ENCODE data around the gene DNAJC21. TPM values are rescaled to one million over a fixed set of nuclear protein-coding genes. Genes with fewer than 3 reads are reported as not detected.
A peak's percentile ranks its signal among the peaks of the same experiment; 100 is the strongest.

The DNAJC21 gene
- total and polyA plus RNA-seq, 10 of the 15 experiments (the other 5 are each of a cell fraction or from before 2014, with no cell fraction given), result 9.2 to 53.5 (median 23.7) TPM

DNA sequence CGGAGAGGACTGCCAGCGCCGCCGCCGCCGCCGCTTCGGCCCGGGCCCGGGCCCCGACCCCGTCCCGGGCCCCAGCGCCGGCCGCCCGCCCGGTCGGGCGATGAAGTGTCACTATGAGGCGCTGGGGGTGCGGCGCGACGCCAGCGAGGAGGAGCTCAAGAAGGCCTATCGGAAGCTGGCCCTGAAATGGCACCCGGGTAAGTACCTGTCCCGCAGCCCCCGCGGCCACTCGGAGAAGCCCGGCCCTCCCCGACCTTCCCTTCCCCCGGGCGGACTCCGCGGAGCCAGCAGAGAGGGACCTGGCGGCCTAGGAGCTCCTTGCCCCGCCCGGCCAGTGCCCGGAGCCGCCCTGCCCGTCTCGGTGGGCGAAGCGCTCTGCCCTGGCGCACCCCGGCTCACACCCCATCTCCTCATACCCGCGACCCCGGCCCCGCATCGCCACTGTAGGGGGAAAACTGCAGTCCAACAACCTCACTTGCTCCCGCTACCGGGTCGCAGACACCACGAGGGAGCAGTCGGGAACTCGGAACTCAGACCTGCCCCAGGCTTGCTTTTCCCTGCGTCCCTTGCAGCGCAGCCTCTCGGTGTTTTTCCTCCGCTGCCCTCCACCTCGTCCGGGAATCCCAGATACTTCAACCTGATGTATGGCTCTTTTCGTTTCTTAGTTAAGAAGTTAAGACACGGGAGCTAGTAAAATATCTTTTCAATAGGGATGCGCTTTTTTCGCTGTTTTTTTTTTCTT, 532 bp downstream of the DNAJC21 start:
- Histone ChIP-seq H3K4me3 (peak overlapping the region; percentile 83), H4K20me1 (ENCODE audit: control insufficient read depth, insufficient read depth) (no peaks in the 10 kb centered on the region), H3K27me3 (replicated peaks in 1 of 2; ENCODE audit: control insufficient read depth in 2 of 2, insufficient read depth in 2 of 2, low read length in 1 of 2) (no peaks in the 10 kb centered on the region), H3K36me3 (ENCODE audit: control insufficient read depth in 2 of 2, insufficient read depth in 2 of 2, low read length in 1 of 2) (peaks cover 0 to 7% of the 10 kb centered on the region in 2 experiments; a peak in 2 of 4 replicates), H3K9ac (ENCODE audit: control insufficient read depth, insufficient read depth, low read length) (peak overlapping the region; percentile 90), H3K27ac (ENCODE audit: control insufficient read depth, insufficient read depth) (peak overlapping the region; percentile 86), H2AFZ (ENCODE audit: control insufficient read depth, low read depth, low read length) (peak overlapping the region; percentile 78), H3K4me1 (ENCODE audit: control insufficient read depth, insufficient read depth, low read length) (no peaks in the 10 kb centered on the region), H3K9me3 (replicated peaks; ENCODE audit: control insufficient read depth, insufficient read depth, low read length) (no peaks in the 10 kb centered on the region), H3K79me2 (ENCODE audit: control insufficient read depth, insufficient read depth, low read length) (peaks cover 33% of the 10 kb centered on the region), H3K4me2 (ENCODE audit: control insufficient read depth, insufficient read depth) (peak overlapping the region; percentile 81)
- SMC1A ChIA-PET (ENCODE audit: uncharacterized antibody, unreplicated experiment), result interaction anchor here (0.6 to 2.4 kb wide), 5 partner anchors 13 to 31 kb away, joined by 3 to 14 read pairs (median 3); partner anchors contain the start of genes BRIX1 and RAD1
- RAD21 ChIA-PET (ENCODE audit: unreplicated experiment), result interaction anchor here (0.6 to 2.9 kb wide), 6 partner anchors 10 to 433 kb away, joined by 3 to 50 read pairs (median 4); partner anchors contain the start of genes BRIX1 and RAD1
- intact Hi-C loops (cut with micrococcal nuclease; ENCODE audit: unreplicated experiment) (loop anchor here (1.0 to 10.0 kb wide), 3 partner anchors 12 to 1225 kb away; partner anchors contain the start of genes BRIX1, LMBRD2, RAD1 and SKP2), in situ Hi-C loops (cut with MboI) (no loop called here)
- ATAC-seq (peak; percentile 83), DNase-seq (ENCODE audit: low read depth, low spot score) (peak; percentile 26), FAIRE-seq (peak; percentile 7)
- CTCF ChIA-PET, result interaction anchor here (0.6 to 2.0 kb wide), 12 partner anchors 10 to 254 kb away, joined by 3 to 13 read pairs (median 3); partner anchors contain the start of genes BRIX1 and RAD1
- WGBS (ENCODE audit: insufficient coverage, insufficient replicate concordance, low lambda C conversion rate, missing lambda C conversion rate), result 2% methylated on average over 30 of the region's 70 CpGs
- no TSS peak for BruUV-seq (replicated peaks)
- POLR2A ChIA-PET, result interaction anchor here (0.6 to 3.3 kb wide), 11 partner anchors 9 to 549 kb away, joined by 3 to 79 read pairs (median 4); partner anchors contain the start of genes BRIX1 and RAD1
- TF ChIP-seq MEF2A (IDR thresholded peaks at IDR 0.05; ENCODE audit: insufficient read depth, low read depth, low read length) (no peak), RUNX3 (IDR thresholded peaks at IDR 0.05; ENCODE audit: low read length) (0 out of 2 replicates have a peak, but pooled peaks have one; percentile 14), RAD51 (IDR thresholded peaks at IDR 0.05) (no peak), WRNIP1 (IDR thresholded peaks at IDR 0.05; ENCODE audit: borderline replicate concordance, low read depth, low read length) (no peak), PML (IDR thresholded peaks at IDR 0.05; ENCODE audit: low read length) (no peak), CREB1 (IDR thresholded peaks at IDR 0.05; ENCODE audit: low read depth) (no peak), KAT2A (conservative IDR thresholded peaks at IDR 0.05; ENCODE audit: control insufficient read depth, low read depth, low read length) (no peak), EGR1 (IDR thresholded peaks at IDR 0.05; ENCODE audit: borderline replicate concordance in 1 of 2, low read depth in 2 of 2, low read length in 2 of 2) (no peak; a peak in 1 of 3 replicates), SPI1 (IDR thresholded peaks at IDR 0.05; ENCODE audit: borderline replicate concordance, insufficient read depth, low read depth, low read length) (no peak), BMI1 (IDR thresholded peaks at IDR 0.05; ENCODE audit: borderline replicate concordance) (no peak), SIX5 (IDR thresholded peaks at IDR 0.05; ENCODE audit: low read depth, low read length, severe bottlenecking) (no peak), KLF5 (IDR thresholded peaks at IDR 0.05; ENCODE audit: partially characterized antibody) (no peak)
- TF ChIP-seq, protein P1, sequence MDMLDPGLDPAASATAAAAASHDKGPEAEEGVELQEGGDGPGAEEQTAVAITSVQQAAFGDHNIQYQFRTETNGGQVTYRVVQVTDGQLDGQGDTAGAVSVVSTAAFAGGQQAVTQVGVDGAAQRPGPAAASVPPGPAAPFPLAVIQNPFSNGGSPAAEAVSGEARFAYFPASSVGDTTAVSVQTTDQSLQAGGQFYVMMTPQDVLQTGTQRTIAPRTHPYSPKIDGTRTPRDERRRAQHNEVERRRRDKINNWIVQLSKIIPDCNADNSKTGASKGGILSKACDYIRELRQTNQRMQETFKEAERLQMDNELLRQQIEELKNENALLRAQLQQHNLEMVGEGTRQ (IDR thresholded peaks at IDR 0.05; ENCODE audit: borderline replicate concordance, low read depth, low read length), result no peak
- TF ChIP-seq, protein P2, sequence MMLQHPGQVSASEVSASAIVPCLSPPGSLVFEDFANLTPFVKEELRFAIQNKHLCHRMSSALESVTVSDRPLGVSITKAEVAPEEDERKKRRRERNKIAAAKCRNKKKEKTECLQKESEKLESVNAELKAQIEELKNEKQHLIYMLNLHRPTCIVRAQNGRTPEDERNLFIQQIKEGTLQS (IDR thresholded peaks at IDR 0.05; ENCODE audit: borderline replicate concordance, extremely low read depth, low read depth, low read length), result no peak
- TF ChIP-seq, protein P3, sequence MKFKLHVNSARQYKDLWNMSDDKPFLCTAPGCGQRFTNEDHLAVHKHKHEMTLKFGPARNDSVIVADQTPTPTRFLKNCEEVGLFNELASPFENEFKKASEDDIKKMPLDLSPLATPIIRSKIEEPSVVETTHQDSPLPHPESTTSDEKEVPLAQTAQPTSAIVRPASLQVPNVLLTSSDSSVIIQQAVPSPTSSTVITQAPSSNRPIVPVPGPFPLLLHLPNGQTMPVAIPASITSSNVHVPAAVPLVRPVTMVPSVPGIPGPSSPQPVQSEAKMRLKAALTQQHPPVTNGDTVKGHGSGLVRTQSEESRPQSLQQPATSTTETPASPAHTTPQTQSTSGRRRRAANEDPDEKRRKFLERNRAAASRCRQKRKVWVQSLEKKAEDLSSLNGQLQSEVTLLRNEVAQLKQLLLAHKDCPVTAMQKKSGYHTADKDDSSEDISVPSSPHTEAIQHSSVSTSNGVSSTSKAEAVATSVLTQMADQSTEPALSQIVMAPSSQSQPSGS (IDR thresholded peaks at IDR 0.05; ENCODE audit: low read length), result no peak
- TF ChIP-seq, protein P4, sequence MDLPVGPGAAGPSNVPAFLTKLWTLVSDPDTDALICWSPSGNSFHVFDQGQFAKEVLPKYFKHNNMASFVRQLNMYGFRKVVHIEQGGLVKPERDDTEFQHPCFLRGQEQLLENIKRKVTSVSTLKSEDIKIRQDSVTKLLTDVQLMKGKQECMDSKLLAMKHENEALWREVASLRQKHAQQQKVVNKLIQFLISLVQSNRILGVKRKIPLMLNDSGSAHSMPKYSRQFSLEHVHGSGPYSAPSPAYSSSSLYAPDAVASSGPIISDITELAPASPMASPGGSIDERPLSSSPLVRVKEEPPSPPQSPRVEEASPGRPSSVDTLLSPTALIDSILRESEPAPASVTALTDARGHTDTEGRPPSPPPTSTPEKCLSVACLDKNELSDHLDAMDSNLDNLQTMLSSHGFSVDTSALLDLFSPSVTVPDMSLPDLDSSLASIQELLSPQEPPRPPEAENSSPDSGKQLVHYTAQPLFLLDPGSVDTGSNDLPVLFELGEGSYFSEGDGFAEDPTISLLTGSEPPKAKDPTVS (IDR thresholded peaks at IDR 0.05; ENCODE audit: low read depth, low read length), result no peak
- TF ChIP-seq, protein P5, sequence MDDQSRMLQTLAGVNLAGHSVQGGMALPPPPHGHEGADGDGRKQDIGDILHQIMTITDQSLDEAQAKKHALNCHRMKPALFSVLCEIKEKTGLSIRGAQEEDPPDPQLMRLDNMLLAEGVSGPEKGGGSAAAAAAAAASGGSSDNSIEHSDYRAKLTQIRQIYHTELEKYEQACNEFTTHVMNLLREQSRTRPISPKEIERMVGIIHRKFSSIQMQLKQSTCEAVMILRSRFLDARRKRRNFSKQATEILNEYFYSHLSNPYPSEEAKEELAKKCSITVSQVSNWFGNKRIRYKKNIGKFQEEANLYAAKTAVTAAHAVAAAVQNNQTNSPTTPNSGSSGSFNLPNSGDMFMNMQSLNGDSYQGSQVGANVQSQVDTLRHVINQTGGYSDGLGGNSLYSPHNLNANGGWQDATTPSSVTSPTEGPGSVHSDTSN (IDR thresholded peaks at IDR 0.05; ENCODE audit: insufficient replicate concordance, low read depth, low read length), result no peak
